ENCODE results near the gene HOXA10.

The HOXA10 gene

GRCh38 chr7:27140126-27140857 lies 33.8 kb downstream of the HOXA10 start:
- no peak for DNase-seq (ENCODE audit: extremely low read depth, low read depth)
- no peak for TF ChIP-seq CTCF (IDR thresholded peaks at IDR 0.05; ENCODE audit: low read depth, low read length, missing control alignments)
- no peak overlapping the region for H3K4me3 ChIP-seq (replicated peaks; ENCODE audit: low read depth, low read length)

GRCh38 chr7:27139334-27140125 lies 34.6 kb downstream of the HOXA10 start:
- no peak for DNase-seq (ENCODE audit: extremely low read depth, low read depth)
- no peak overlapping the region for H3K4me3 ChIP-seq (replicated peaks; ENCODE audit: low read depth, low read length)
- TF ChIP-seq CTCF (IDR thresholded peaks at IDR 0.05; ENCODE audit: low read depth, low read length, missing control alignments) = no peak

DNA sequence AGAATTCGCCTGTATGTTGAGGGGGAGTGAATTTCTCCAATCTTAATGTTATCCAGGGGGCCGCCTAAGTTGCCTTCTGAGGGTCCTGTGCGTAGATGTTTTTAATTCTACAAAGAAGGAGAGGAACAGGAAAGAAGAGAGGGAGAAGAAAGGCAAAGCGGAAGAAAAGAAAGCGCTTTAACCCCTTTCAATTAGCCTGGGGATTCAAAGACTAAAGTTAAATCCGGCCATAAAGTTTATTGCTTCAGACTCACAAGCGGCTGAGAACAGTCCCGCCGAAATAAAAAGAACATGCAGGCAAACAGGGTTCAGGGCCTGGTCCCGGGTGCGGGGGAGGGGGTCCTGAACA lies 35.2 kb downstream of the HOXA10 start:
- no peak for TF ChIP-seq CTCF (IDR thresholded peaks at IDR 0.05; ENCODE audit: low read depth, low read length, missing control alignments)
- H3K4me3 ChIP-seq (replicated peaks; ENCODE audit: low read depth, low read length) = no peak overlapping the region
- DNase-seq (ENCODE audit: extremely low read depth, low read depth) = no peak

- no peak for DNase-seq (ENCODE audit: extremely low read depth, low read depth)
- no peak for TF ChIP-seq CTCF (IDR thresholded peaks at IDR 0.05; ENCODE audit: low read depth, low read length, missing control alignments)
- H3K4me3 ChIP-seq (replicated peaks; ENCODE audit: low read depth, low read length) = no peak overlapping the region
Observed at GRCh38 chr7:27138472-27138871, 35.6 kb downstream of the HOXA10 start.

GRCh38 chr7:27137640-27138315 lies 36.3 kb downstream of the HOXA10 start:
- TF ChIP-seq CTCF (IDR thresholded peaks at IDR 0.05; ENCODE audit: low read depth, low read length, missing control alignments) = no peak
- H3K4me3 ChIP-seq (replicated peaks; ENCODE audit: low read depth, low read length) = no peak overlapping the region
- no peak for DNase-seq (ENCODE audit: extremely low read depth, low read depth)

- H3K4me3 ChIP-seq (replicated peaks; ENCODE audit: low read depth, low read length) = no peak overlapping the region
- no peak for TF ChIP-seq CTCF (IDR thresholded peaks at IDR 0.05; ENCODE audit: low read depth, low read length, missing control alignments)
- DNase-seq (ENCODE audit: extremely low read depth, low read depth) = no peak
Observed at GRCh38 chr7:27134392-27134791, 39.7 kb downstream of the HOXA10 start.

Data from HFF-Myc (cell line).